IMR-90 (cell line): ENCODE measurements around the gene RALGPS2. TPM values are rescaled to one million over a fixed set of nuclear protein-coding genes. Genes with fewer than 3 reads are reported as not detected.

Source experiments
- ATAC-seq: fragments of 200-7000 bp; cut with Tn5 transposase; 2 replicates; pipeline ENCODE4 v1.9.1; 2020; ENCODE audit warnings: low read depth, mild to moderate bottlenecking, moderate library complexity
- BruUV-seq: library from RNA; stranded (reverse); fragments of 400-500 nt; replicated peaks from 2 replicates; lab custom pipeline; 2021; lab: Mats Ljungman, UMichigan
- CTCF ChIA-PET: fragments of 300-600 bp; formaldehyde crosslinking; extraction: SDS; loops from one replicate; lab custom pipeline; 2021; ENCODE audit warnings: antibody characterized with exemption; lab: Yijun Ruan, JAX
- POLR2A ChIA-PET: fragments of 300-600 bp; sonication (Branson Sonifier 250); formaldehyde crosslinking; loops from one replicate; lab custom pipeline; 2022; ENCODE audit warnings: antibody characterized with exemption; ENCODE audit not compliant: unreplicated experiment; lab: Charles Lee
- DNase-seq: peaks from one replicate; pipeline ENCODE4 v3.0.0; 2013
- H2AFZ ChIP-seq: replicated peaks from 2 replicates; pipeline ENCODE3; 2013; ENCODE audit warnings: low read length, mild to moderate bottlenecking; ENCODE audit not compliant: poor library complexity
- H2AK5ac ChIP-seq: 2 replicates; pipeline ENCODE4 v1.6.1; 2013; ENCODE audit warnings: low read depth, low read length, inconsistent platforms
- H2AK9ac ChIP-seq: replicated peaks from 2 replicates; pipeline ENCODE3; 2013; ENCODE audit warnings: mild to moderate bottlenecking, low read depth, low read length, moderate library complexity; ENCODE audit not compliant: poor library complexity
- H2BK120ac ChIP-seq: 2 replicates; pipeline ENCODE4 v1.6.1; 2013; ENCODE audit warnings: low read depth, low read length, inconsistent platforms
- H2BK15ac ChIP-seq: 3 replicates; pipeline ENCODE4 v1.6.1; 2013; ENCODE audit warnings: low read depth, low read length, inconsistent platforms
- H2BK20ac ChIP-seq: 2 replicates; pipeline ENCODE4 v1.6.1; 2013; ENCODE audit warnings: low read depth, mild to moderate bottlenecking, inconsistent platforms, low read length, moderate library complexity
- H2BK5ac ChIP-seq: 2 replicates; pipeline ENCODE4 v1.6.1; 2013; ENCODE audit warnings: mild to moderate bottlenecking, low read depth, low read length, inconsistent platforms; ENCODE audit not compliant: poor library complexity, severe bottlenecking
- H3K14ac ChIP-seq: replicated peaks from 2 replicates; pipeline ENCODE4 v1.6.1; 2013; ENCODE audit warnings: low read depth, low read length, inconsistent platforms
- H3K18ac ChIP-seq: 2 replicates; pipeline ENCODE4 v1.6.1; 2013; ENCODE audit warnings: low read depth, low read length, control low read depth
- H3K23ac ChIP-seq: 2 replicates; pipeline ENCODE4 v1.6.1; 2013; ENCODE audit warnings: low read depth, low read length, inconsistent platforms
- H3K27ac ChIP-seq: 2 replicates; pipeline ENCODE4 v1.5.1; 2013; ENCODE audit warnings: mild to moderate bottlenecking, control low read depth, low read length; ENCODE audit not compliant: insufficient read depth
- H3K27me3 ChIP-seq: 2 replicates; pipeline ENCODE4 v1.6.1; 2013; ENCODE audit warnings: low read length; ENCODE audit not compliant: control insufficient read depth, insufficient read depth
- H3K36me3 ChIP-seq: 2 replicates; pipeline ENCODE4 v1.6.1; 2013; ENCODE audit warnings: low read length, mixed read lengths; ENCODE audit not compliant: control insufficient read depth, insufficient read depth
- H3K4ac ChIP-seq: 2 replicates; pipeline ENCODE4 v1.6.1; 2013; ENCODE audit warnings: low read depth, low read length, inconsistent platforms
- H3K4me1 ChIP-seq: 2 replicates; pipeline ENCODE4 v1.6.1; 2013; ENCODE audit warnings: low read length, mixed read lengths; ENCODE audit not compliant: control insufficient read depth, insufficient read depth
- H3K4me2 ChIP-seq: 2 replicates; pipeline ENCODE4 v1.6.1; 2013; ENCODE audit warnings: low read depth, mild to moderate bottlenecking, control low read depth, low read length, moderate library complexity
- H3K4me3 ChIP-seq: 2 replicates; pipeline ENCODE4 v1.5.1; 2013; ENCODE audit warnings: low read depth, mild to moderate bottlenecking, control low read depth, low read length, moderate library complexity; ENCODE audit not compliant: insufficient read depth
- H3K56ac ChIP-seq: 2 replicates; pipeline ENCODE4 v1.6.1; 2013; ENCODE audit warnings: low read length, inconsistent platforms; ENCODE audit not compliant: insufficient read depth; ENCODE audit errors: extremely low read depth
- H3K79me1 ChIP-seq, 2 experiments: 2 replicates each; pipeline ENCODE4 v1.6.1; 2013; ENCODE audit warnings: low read length in 2 of 2, inconsistent platforms in 1 of 2, low read depth in 1 of 2
- H3K9ac ChIP-seq: 2 replicates; pipeline ENCODE4 v1.6.1; 2013; ENCODE audit warnings: low read depth, low read length, control low read depth
- H3K9me1 ChIP-seq: 2 replicates; pipeline ENCODE4 v1.6.1; 2013; ENCODE audit warnings: low read length, inconsistent platforms; ENCODE audit not compliant: insufficient read depth
- H3K9me3 ChIP-seq: 2 replicates; pipeline ENCODE4 v1.6.1; 2013; ENCODE audit warnings: low read length; ENCODE audit not compliant: control insufficient read depth, insufficient read depth
- H4K20me1 ChIP-seq: 2 replicates; pipeline ENCODE4 v1.6.1; 2013; ENCODE audit warnings: low read length, inconsistent platforms; ENCODE audit not compliant: insufficient read depth
- H4K5ac ChIP-seq: 2 replicates; pipeline ENCODE4 v1.6.1; 2013; ENCODE audit warnings: mild to moderate bottlenecking, low read depth, low read length, control low read depth
- H4K8ac ChIP-seq, 2 experiments: 2 replicates each; pipeline ENCODE4 v1.6.1; 2013; ENCODE audit warnings: low read depth in 2 of 2, low read length in 2 of 2, control low read depth in 1 of 2, inconsistent platforms in 1 of 2
- H4K91ac ChIP-seq: 2 replicates; pipeline ENCODE4 v1.6.1; 2013; ENCODE audit warnings: low read depth, low read length, inconsistent platforms; ENCODE audit not compliant: insufficient read depth
- BHLHE40 ChIP-seq: fragments of 150-350 bp; IDR thresholded peaks from 2 replicates; pipeline ENCODE4 v1.6.1; 2016; ENCODE audit warnings: mild to moderate bottlenecking, low read depth, low read length
- CEBPB ChIP-seq: IDR thresholded peaks from 2 replicates; pipeline ENCODE4 v1.6.1; 2012; ENCODE audit warnings: low read depth, low read length, improper control_type of control experiment
- CHD1 ChIP-seq: IDR thresholded peaks from 2 replicates; pipeline ENCODE4 v1.6.1; 2012; ENCODE audit warnings: low read depth, low read length, improper control_type of control experiment
- FOS ChIP-seq: fragments of 150-350 bp; IDR thresholded peaks from 2 replicates; pipeline ENCODE4 v1.6.1; 2016; ENCODE audit warnings: low read depth, low read length
- MAFK ChIP-seq: IDR thresholded peaks from 2 replicates; pipeline ENCODE4 v1.6.1; 2012; ENCODE audit warnings: low read depth, low read length, improper control_type of control experiment
- MAZ ChIP-seq: IDR thresholded peaks from 2 replicates; pipeline ENCODE4 v1.6.1; 2012; ENCODE audit warnings: low read depth, mild to moderate bottlenecking, low read length, improper control_type of control experiment, moderate library complexity, borderline replicate concordance
- MXI1 ChIP-seq: IDR thresholded peaks from 2 replicates; pipeline ENCODE4 v1.6.1; 2012; ENCODE audit warnings: low read depth, mild to moderate bottlenecking, low read length, moderate library complexity, borderline replicate concordance
- NFE2L2 ChIP-seq: fragments of 150-350 bp; IDR thresholded peaks from 2 replicates; pipeline ENCODE4 v1.6.1; 2016; ENCODE audit warnings: low read depth, mild to moderate bottlenecking, low read length
- POLR2A ChIP-seq: IDR thresholded peaks from 2 replicates; pipeline ENCODE4 v1.6.1; 2012; ENCODE audit warnings: mild to moderate bottlenecking, low read depth, low read length
- RAD21 ChIP-seq: IDR thresholded peaks from 2 replicates; pipeline ENCODE4 v1.6.1; 2012; ENCODE audit warnings: low read length, improper control_type of control experiment
- RCOR1 ChIP-seq: IDR thresholded peaks from 2 replicates; pipeline ENCODE4 v1.6.1; 2012; ENCODE audit warnings: mild to moderate bottlenecking, low read length, improper control_type of control experiment; ENCODE audit not compliant: insufficient replicate concordance
- RFX5 ChIP-seq: IDR thresholded peaks from 2 replicates; pipeline ENCODE4 v1.8.0; 2012; ENCODE audit warnings: low read depth, mild to moderate bottlenecking, low read length, moderate library complexity
- SMC3 ChIP-seq: fragments of 150-350 bp; IDR thresholded peaks from 2 replicates; pipeline ENCODE4 v1.6.1; 2016; ENCODE audit warnings: low read depth, mild to moderate bottlenecking, antibody characterized with exemption, low read length, moderate library complexity
- whole genome bisulfite sequencing, 2 experiments: methylation state at CpG; one replicate each; pipeline versions ENCODE4 v1.1.5 to v1.1.7; 2013; ENCODE audit warnings: missing lambda C conversion rate in 2 of 2; ENCODE audit not compliant: insufficient read length in 1 of 2; ENCODE audit errors: extremely low coverage in 2 of 2; 5-methylcytosine and 5-hydroxymethylcytosine counted together
- dilution Hi-C: fragments of 300-500 bp; cut with HindIII; formaldehyde crosslinking; loops from one replicate; pipeline ENCODE4 v1.14.3; 2018; ENCODE audit warnings: low sequenced_read_pairs; ENCODE audit not compliant: unreplicated experiment
- in situ Hi-C: fragments of 300-500 bp; cut with MboI; formaldehyde crosslinking; loops from 3 replicates; pipeline ENCODE4 v1.14.3; 2019; ENCODE audit warnings: low sequenced_read_pairs, inconsistent platforms, mixed read lengths
- intact Hi-C: fragments of 100-400 bp; cut with micrococcal nuclease; formaldehyde crosslinking; loops from 2 replicates; pipeline ENCODE4 v1.10.0; 2022
- polyA plus RNA-seq, 3 experiments: library from polyadenylated mRNA; depleted of rRNA; stranded (reverse); fragments of >200 nt; gene quantifications; 2 replicates each; pipeline ENCODE4 v1.2.3, GENCODE V29; 2012; ENCODE audit warnings: low replicate concordance in 1 of 3
- total RNA-seq: library from RNA; depleted of rRNA; stranded (reverse); fragments of >200 nt; gene quantifications from 2 replicates; pipeline ENCODE4 v1.2.3, GENCODE V29; 2012
- TF ChIP-seq, protein P1 (sequence below): conservative IDR thresholded peaks from 2 replicates; pipeline ENCODE4 v1.5.1; 2012; ENCODE audit warnings: mild to moderate bottlenecking, low read depth, low read length, improper control_type of control experiment
- TF ChIP-seq, protein P2 (sequence below): fragments of 150-350 bp; IDR thresholded peaks from 2 replicates; pipeline ENCODE4 v1.6.1; 2016; ENCODE audit warnings: low read depth, mild to moderate bottlenecking, low read length, moderate library complexity, borderline replicate concordance
- TF ChIP-seq, protein P3 (sequence below): fragments of 150-350 bp; IDR thresholded peaks from 2 replicates; pipeline ENCODE4 v1.6.1; 2017; ENCODE audit warnings: mild to moderate bottlenecking, antibody characterized with exemption, low read length, low read depth

Gene RALGPS2
- total and polyA plus RNA-seq, 2 of the 4 experiments (the other 2 are of a cell fraction): 13.8 to 148 TPM

- no peaks in the 10 kb centered on the region for H3K9me3 ChIP-seq
- DNase-seq (peak; percentile 73), ATAC-seq (peak; percentile 85)
- peaks cover 3% of the 10 kb centered on the region; the same call in 1 of the 2 replicates for H3K36me3 ChIP-seq
- H3K4ac ChIP-seq: no peak within 1 kb of the TSS
- H2BK15ac ChIP-seq: no peak within 1 kb of the TSS
- no peak within 1 kb of the TSS for H3K4me3 ChIP-seq
- dilution Hi-C loops (no loop called here), in situ Hi-C loops (no loop called here), intact Hi-C loops (no loop called here)
- no peak for TF ChIP-seq POLR2A
- no peak for TF ChIP-seq CHD1
- TF ChIP-seq RAD21: no peak
- no peak for TF ChIP-seq SMC3
- no peak for TF ChIP-seq FOS
- TF ChIP-seq, protein P1, sequence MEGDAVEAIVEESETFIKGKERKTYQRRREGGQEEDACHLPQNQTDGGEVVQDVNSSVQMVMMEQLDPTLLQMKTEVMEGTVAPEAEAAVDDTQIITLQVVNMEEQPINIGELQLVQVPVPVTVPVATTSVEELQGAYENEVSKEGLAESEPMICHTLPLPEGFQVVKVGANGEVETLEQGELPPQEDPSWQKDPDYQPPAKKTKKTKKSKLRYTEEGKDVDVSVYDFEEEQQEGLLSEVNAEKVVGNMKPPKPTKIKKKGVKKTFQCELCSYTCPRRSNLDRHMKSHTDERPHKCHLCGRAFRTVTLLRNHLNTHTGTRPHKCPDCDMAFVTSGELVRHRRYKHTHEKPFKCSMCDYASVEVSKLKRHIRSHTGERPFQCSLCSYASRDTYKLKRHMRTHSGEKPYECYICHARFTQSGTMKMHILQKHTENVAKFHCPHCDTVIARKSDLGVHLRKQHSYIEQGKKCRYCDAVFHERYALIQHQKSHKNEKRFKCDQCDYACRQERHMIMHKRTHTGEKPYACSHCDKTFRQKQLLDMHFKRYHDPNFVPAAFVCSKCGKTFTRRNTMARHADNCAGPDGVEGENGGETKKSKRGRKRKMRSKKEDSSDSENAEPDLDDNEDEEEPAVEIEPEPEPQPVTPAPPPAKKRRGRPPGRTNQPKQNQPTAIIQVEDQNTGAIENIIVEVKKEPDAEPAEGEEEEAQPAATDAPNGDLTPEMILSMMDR: no peak
- peak; percentile 52; the same call in 1 of the 2 replicates for TF ChIP-seq CEBPB
- TF ChIP-seq MAZ: no peak
- TF ChIP-seq, protein P2, sequence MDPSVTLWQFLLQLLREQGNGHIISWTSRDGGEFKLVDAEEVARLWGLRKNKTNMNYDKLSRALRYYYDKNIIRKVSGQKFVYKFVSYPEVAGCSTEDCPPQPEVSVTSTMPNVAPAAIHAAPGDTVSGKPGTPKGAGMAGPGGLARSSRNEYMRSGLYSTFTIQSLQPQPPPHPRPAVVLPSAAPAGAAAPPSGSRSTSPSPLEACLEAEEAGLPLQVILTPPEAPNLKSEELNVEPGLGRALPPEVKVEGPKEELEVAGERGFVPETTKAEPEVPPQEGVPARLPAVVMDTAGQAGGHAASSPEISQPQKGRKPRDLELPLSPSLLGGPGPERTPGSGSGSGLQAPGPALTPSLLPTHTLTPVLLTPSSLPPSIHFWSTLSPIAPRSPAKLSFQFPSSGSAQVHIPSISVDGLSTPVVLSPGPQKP: no peak
- TF ChIP-seq, protein P3, sequence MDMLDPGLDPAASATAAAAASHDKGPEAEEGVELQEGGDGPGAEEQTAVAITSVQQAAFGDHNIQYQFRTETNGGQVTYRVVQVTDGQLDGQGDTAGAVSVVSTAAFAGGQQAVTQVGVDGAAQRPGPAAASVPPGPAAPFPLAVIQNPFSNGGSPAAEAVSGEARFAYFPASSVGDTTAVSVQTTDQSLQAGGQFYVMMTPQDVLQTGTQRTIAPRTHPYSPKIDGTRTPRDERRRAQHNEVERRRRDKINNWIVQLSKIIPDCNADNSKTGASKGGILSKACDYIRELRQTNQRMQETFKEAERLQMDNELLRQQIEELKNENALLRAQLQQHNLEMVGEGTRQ: no peak
- TF ChIP-seq RCOR1: no peak
- peak; percentile 36; the same call in 1 of the 2 replicates for TF ChIP-seq MXI1
- no peak for TF ChIP-seq MAFK
- no peak for TF ChIP-seq RFX5
- TF ChIP-seq NFE2L2: no peak
- no peak for TF ChIP-seq BHLHE40
- H3K27me3 ChIP-seq: no peaks in the 10 kb centered on the region
- no peaks in the 10 kb centered on the region for H4K20me1 ChIP-seq
- H4K91ac ChIP-seq: no peak within 1 kb of the TSS
- no peak within 1 kb of the TSS for H2AK5ac ChIP-seq
- no peak within 1 kb of the TSS for H3K23ac ChIP-seq
- no peak within 1 kb of the TSS for H3K18ac ChIP-seq
- POLR2A ChIA-PET: no interaction called here
- no peak within 1 kb of the TSS; the same call in 1 of the 2 replicates for H3K9ac ChIP-seq
- H3K4me1 ChIP-seq: peaks cover 5% of the 10 kb centered on the region
- no peak within 1 kb of the TSS for H3K14ac ChIP-seq
- H4K5ac ChIP-seq: no peak within 1 kb of the TSS
- no peak within 1 kb of the TSS for H2AK9ac ChIP-seq
- no peaks in the 10 kb centered on the region; the same call in 1 of the 2 replicates for H3K9me1 ChIP-seq
- BruUV-seq: no TSS peak
- no peak within 1 kb of the TSS for H3K27ac ChIP-seq
- no CpG with 5 or more reads among the region's 4 CpGs for WGBS, 2 experiments
- peaks cover 3 to 7% of the 10 kb centered on the region in 2 experiments; a peak in 2 of 4 replicates for H3K79me1 ChIP-seq
- no peak within 1 kb of the TSS for H2AFZ ChIP-seq
- peak within 1 kb of the TSS; percentile 56 for H3K4me2 ChIP-seq
- H4K8ac ChIP-seq: no peak within 1 kb of the TSS
- no peak within 1 kb of the TSS for H2BK5ac ChIP-seq
- no peak within 1 kb of the TSS for H2BK120ac ChIP-seq
- H2BK20ac ChIP-seq: no peak within 1 kb of the TSS
- H3K56ac ChIP-seq: no peak within 1 kb of the TSS
- CTCF ChIA-PET: no interaction called here
Observed at GRCh38 chr1:178870944-178871343, 145.9 kb downstream of the RALGPS2 start, which contains the start of gene ANGPTL1. Gene ANGPTL1 (minus strand): TSS chr1:178871077. CDS start chr1:178865776, 5,301 bp downstream.
